Hepatocyte (in vitro differentiated cells): ENCODE data around the gene SNCB. TPM values are rescaled to one million over a fixed set of nuclear protein-coding genes. Genes with fewer than 3 reads are reported as not detected.
A peak's percentile ranks its signal among the peaks of the same experiment; 100 is the strongest.

Experiments used
- DNase-seq: peaks from one replicate; pipeline ENCODE4 v3.0.0-alpha.2; 2016; ENCODE audit warnings: low spot score
- H2AFZ ChIP-seq: fragments of 200-600 bp; sonication (generic); 2 replicates; pipeline ENCODE4 v1.6.0; 2016; ENCODE audit warnings: antibody characterized with exemption, mild to moderate bottlenecking
- H3K27ac ChIP-seq: fragments of 200-600 bp; sonication (generic); 2 replicates; pipeline ENCODE4 v1.5.1; 2016; ENCODE audit warnings: mild to moderate bottlenecking
- H3K27me3 ChIP-seq: fragments of 200-600 bp; sonication (generic); 2 replicates; pipeline ENCODE4 v1.6.1; 2016
- H3K36me3 ChIP-seq: fragments of 200-600 bp; sonication (generic); replicated peaks from 2 replicates; pipeline ENCODE4 v1.5.1; 2016; ENCODE audit warnings: low read depth; ENCODE audit not compliant: insufficient read depth
- H3K4me1 ChIP-seq: fragments of 200-600 bp; sonication (generic); 2 replicates; pipeline ENCODE4 v1.5.1; 2016; ENCODE audit warnings: mild to moderate bottlenecking, moderate library complexity; ENCODE audit not compliant: insufficient read depth
- H3K4me2 ChIP-seq: fragments of 200-600 bp; sonication (generic); 2 replicates; pipeline ENCODE4 v1.6.0; 2016
- H3K4me3 ChIP-seq: fragments of 200-600 bp; sonication (generic); 2 replicates; pipeline ENCODE4 v1.5.1; 2016; ENCODE audit warnings: mild to moderate bottlenecking
- H3K79me2 ChIP-seq: fragments of 200-600 bp; sonication (generic); 2 replicates; pipeline ENCODE4 v1.6.0; 2017; ENCODE audit warnings: mild to moderate bottlenecking
- H3K9me2 ChIP-seq: fragments of 200-600 bp; sonication (generic); replicated peaks from 2 replicates; pipeline ENCODE4 v1.6.0; 2017; ENCODE audit warnings: mild to moderate bottlenecking; ENCODE audit not compliant: insufficient read depth
- H3K9me3 ChIP-seq: fragments of 200-600 bp; sonication (generic); 2 replicates; pipeline ENCODE4 v1.5.1; 2016; ENCODE audit warnings: low read depth, mild to moderate bottlenecking
- H4K20me1 ChIP-seq: fragments of 200-600 bp; sonication (generic); 2 replicates; pipeline ENCODE4 v1.6.0; 2016; ENCODE audit warnings: mild to moderate bottlenecking; ENCODE audit not compliant: insufficient read depth, poor library complexity, severe bottlenecking
- CTCF ChIP-seq: fragments of 200-600 bp; sonication (generic); IDR thresholded peaks from 2 replicates; pipeline ENCODE4 v1.5.1; 2016; ENCODE audit warnings: antibody characterized with exemption, mild to moderate bottlenecking; ENCODE audit not compliant: poor library complexity
- EZH2 ChIP-seq: fragments of 200-600 bp; sonication (generic); IDR thresholded peaks from 2 replicates; pipeline ENCODE4 v1.6.1; 2016; ENCODE audit warnings: antibody characterized with exemption, mild to moderate bottlenecking, borderline replicate concordance
- EZH2phosphoT487 ChIP-seq: fragments of 200-600 bp; sonication (generic); IDR thresholded peaks from one replicate; pipeline ENCODE4 v1.6.1; 2018; ENCODE audit warnings: antibody characterized with exemption, mild to moderate bottlenecking, low read depth, moderate library complexity; ENCODE audit not compliant: unreplicated experiment, severe bottlenecking
- WGBS: methylation state at CpG from one replicate; pipeline ENCODE4 v1.1.6; 2016; ENCODE audit warnings: low lambda C conversion rate; ENCODE audit errors: missing lambda C conversion rate; 5-methylcytosine and 5-hydroxymethylcytosine counted together
- polyA plus RNA-seq: library from polyadenylated mRNA; unstranded; fragments of >200 nt; fragmentation: Nextera tagmentation; extraction: Ambion mirVana; gene quantifications from 2 replicates; pipeline ENCODE4 v1.2.1, GENCODE V29; 2016
- total RNA-seq: library from RNA; depleted of rRNA; stranded (reverse); fragments of >200 nt; gene quantifications from 2 replicates; pipeline ENCODE4 v1.2.3, GENCODE V29; 2014

SNCB gene
- total and polyA plus RNA-seq, 2 experiments from 2014 or later, result 0.57 TPM; not detected in 1

DNA sequence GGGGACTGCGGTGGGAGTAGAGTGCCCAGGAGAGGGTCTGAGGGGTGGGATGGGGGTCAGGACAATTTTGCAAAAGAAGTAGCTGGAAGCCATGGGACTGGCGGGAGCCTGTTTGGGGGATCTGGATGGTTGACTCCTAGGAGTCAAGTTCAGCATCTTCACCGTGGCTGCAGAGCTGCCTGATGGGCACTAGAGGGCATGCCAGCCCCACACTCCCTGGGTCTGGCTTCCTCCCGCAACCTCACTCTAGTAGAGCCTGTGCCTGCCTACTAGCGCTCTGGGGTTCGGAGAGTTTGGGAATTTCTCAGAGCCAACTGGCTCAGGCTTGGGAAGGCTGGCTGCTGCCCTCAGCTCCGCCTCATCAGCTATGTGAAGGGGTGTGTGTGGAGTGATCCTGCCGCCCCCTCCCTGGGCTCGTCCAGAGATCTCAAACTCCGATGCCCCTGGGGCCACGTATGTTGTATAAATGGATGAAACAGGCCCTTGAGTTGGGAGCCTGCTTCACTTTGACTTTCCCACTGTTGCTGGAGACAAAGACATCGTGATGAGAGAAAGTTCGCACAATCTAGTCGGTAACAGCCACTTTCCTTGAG lies 27.8 kb upstream of the SNCB start:
- H3K27me3 ChIP-seq, result no peaks in the 10 kb centered on the region
- peak; percentile 83 for DNase-seq
- H3K79me2 ChIP-seq, result no peaks in the 10 kb centered on the region
- no peak overlapping the region for H3K27ac ChIP-seq
- H3K4me3 ChIP-seq, result no peak overlapping the region
- TF ChIP-seq CTCF, result peak; percentile 70
- no peak for TF ChIP-seq EZH2phosphoT487
- no peaks in the 10 kb centered on the region for H3K4me1 ChIP-seq
- H3K4me2 ChIP-seq, result no peak overlapping the region
- no peaks in the 10 kb centered on the region for H4K20me1 ChIP-seq
- H2AFZ ChIP-seq, result no peak overlapping the region
- no peaks in the 10 kb centered on the region for H3K9me2 ChIP-seq
- WGBS, result 55% methylated on average over 14 of the region's 14 CpGs
- H3K36me3 ChIP-seq, result no peaks in the 10 kb centered on the region
- no peaks in the 10 kb centered on the region for H3K9me3 ChIP-seq

- Histone ChIP-seq H3K4me2 (no peak overlapping the region), H2AFZ (no peak overlapping the region), H3K4me3 (no peak overlapping the region), H3K4me1 (no peaks in the 10 kb centered on the region), H4K20me1 (no peaks in the 10 kb centered on the region), H3K9me2 (no peaks in the 10 kb centered on the region), H3K79me2 (no peaks in the 10 kb centered on the region), H3K9me3 (no peaks in the 10 kb centered on the region), H3K36me3 (no peaks in the 10 kb centered on the region), H3K27me3 (no peaks in the 10 kb centered on the region), H3K27ac (no peak overlapping the region)
- no peak for TF ChIP-seq EZH2phosphoT487
- no peak for TF ChIP-seq EZH2
- no peak for TF ChIP-seq CTCF
- WGBS, result 86% methylated on average over 8 of the region's 13 CpGs
- no peak for DNase-seq
Measured at GRCh38 chr5:176656467-176656990, 26.2 kb upstream of the SNCB start.

DNA sequence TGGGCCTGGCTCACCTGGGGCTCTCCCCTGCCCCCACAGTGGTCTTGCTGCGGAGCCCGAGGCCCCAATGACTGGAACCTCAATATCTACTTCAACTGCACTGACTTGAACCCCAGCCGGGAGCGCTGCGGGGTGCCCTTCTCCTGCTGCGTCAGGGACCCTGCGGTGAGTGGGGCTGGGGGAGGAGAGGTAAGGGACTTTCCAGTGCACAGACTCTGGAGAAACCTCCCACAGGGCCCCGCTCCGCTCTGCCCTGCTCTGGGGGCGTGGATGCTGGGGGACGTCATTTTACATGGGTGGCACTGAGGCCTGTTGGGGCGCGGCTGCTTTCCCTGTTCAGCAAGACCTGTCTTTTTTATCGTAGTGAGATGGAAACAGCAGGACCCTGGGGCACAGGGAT lies 24.5 kb upstream of the SNCB start:
- H3K9me2 ChIP-seq, result no peaks in the 10 kb centered on the region
- H3K4me1 ChIP-seq, result no peaks in the 10 kb centered on the region
- TF ChIP-seq EZH2phosphoT487 (no peak), CTCF (no peak), EZH2 (no peak)
- no peak overlapping the region for H3K4me3 ChIP-seq
- H3K36me3 ChIP-seq, result no peaks in the 10 kb centered on the region
- H2AFZ ChIP-seq, result no peak overlapping the region
- H4K20me1 ChIP-seq, result no peaks in the 10 kb centered on the region
- WGBS, result 95% methylated on average over 14 of the region's 14 CpGs
- no peak overlapping the region for H3K27ac ChIP-seq
- DNase-seq, result no peak
- H3K4me2 ChIP-seq, result no peak overlapping the region
- no peaks in the 10 kb centered on the region for H3K9me3 ChIP-seq
- peaks cover 3% of the 10 kb centered on the region for H3K79me2 ChIP-seq
- H3K27me3 ChIP-seq, result no peaks in the 10 kb centered on the region
